ENCODE results near the gene TMEM74B. TPM values are rescaled to one million over a fixed set of nuclear protein-coding genes. Genes with fewer than 3 reads are reported as not detected.
A peak's percentile ranks its signal among the peaks of the same experiment; 100 is the strongest.

TMEM74B gene
- total RNA-seq, 2 experiments from 2014 or later, result not detected

DNA sequence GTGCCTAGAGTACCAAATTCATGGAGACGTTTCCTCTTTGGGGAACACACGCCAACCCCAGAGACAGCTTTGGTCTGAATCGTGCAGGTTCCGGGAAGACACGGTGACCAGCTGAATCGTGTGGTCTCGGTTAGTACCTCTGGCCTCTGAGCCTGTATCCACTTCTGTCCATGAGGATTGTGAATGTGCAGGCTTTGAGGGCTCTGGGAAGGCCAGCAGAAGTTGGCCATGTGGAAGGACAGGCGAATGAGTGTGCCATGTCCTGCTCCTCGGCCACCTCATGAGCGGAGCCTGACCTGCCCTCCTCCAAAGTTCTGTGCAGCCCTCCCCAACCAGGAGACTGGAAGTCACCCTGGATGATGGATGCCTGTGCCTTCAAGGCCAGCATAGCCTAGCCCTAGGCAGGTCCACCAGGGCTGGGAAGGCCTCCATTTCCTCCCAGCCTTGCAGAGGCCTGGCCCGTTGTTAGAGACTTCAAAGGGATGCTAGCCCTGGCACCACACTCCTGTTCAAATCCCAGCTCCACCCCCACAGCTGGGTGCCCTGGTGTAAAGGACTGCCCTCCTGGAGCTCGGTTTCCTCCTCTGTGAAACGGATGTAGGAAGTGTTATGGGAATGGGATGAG lies 1.7 kb upstream of the TMEM74B start:
- H3K79me2 ChIP-seq (ENCODE audit: insufficient read depth, low read depth, low read length), result no peaks in the 10 kb centered on the region
- H3K27ac ChIP-seq (ENCODE audit: low read depth, low read length, poor library complexity, severe bottlenecking), result no peak overlapping the region
- H3K9me2 ChIP-seq (ENCODE audit: insufficient read depth, low read length), result no peaks in the 10 kb centered on the region
- no peak overlapping the region for H2AFZ ChIP-seq (ENCODE audit: low read length)
- H3K4me1 ChIP-seq (ENCODE audit: insufficient read depth, low read length, poor library complexity, severe bottlenecking), result no peaks in the 10 kb centered on the region
- no TSS peak for BruUV-seq (replicated peaks)
- no peak overlapping the region for H3K4me3 ChIP-seq (ENCODE audit: low read depth, low read length, poor library complexity, severe bottlenecking)
- no peak overlapping the region for H3K4me2 ChIP-seq (ENCODE audit: low read length)
- H3K36me3 ChIP-seq (ENCODE audit: insufficient read depth, low read length), result no peaks in the 10 kb centered on the region
- DNase-seq (ENCODE audit: low spot score), result no peak
- H4K20me1 ChIP-seq (ENCODE audit: insufficient read depth, low read length), result no peaks in the 10 kb centered on the region
- intact Hi-C loops (cut with micrococcal nuclease; ENCODE audit: unreplicated experiment), result no loop called here
- ChIA-PET POLR2A (no interaction called here), CTCF (ENCODE audit: unreplicated experiment) (no interaction called here)
- H3K9me3 ChIP-seq (ENCODE audit: low read length), result no peaks in the 10 kb centered on the region
- TF ChIP-seq, protein P1, sequence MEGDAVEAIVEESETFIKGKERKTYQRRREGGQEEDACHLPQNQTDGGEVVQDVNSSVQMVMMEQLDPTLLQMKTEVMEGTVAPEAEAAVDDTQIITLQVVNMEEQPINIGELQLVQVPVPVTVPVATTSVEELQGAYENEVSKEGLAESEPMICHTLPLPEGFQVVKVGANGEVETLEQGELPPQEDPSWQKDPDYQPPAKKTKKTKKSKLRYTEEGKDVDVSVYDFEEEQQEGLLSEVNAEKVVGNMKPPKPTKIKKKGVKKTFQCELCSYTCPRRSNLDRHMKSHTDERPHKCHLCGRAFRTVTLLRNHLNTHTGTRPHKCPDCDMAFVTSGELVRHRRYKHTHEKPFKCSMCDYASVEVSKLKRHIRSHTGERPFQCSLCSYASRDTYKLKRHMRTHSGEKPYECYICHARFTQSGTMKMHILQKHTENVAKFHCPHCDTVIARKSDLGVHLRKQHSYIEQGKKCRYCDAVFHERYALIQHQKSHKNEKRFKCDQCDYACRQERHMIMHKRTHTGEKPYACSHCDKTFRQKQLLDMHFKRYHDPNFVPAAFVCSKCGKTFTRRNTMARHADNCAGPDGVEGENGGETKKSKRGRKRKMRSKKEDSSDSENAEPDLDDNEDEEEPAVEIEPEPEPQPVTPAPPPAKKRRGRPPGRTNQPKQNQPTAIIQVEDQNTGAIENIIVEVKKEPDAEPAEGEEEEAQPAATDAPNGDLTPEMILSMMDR (conservative IDR thresholded peaks at IDR 0.05; ENCODE audit: low read length), result no peak

DNA sequence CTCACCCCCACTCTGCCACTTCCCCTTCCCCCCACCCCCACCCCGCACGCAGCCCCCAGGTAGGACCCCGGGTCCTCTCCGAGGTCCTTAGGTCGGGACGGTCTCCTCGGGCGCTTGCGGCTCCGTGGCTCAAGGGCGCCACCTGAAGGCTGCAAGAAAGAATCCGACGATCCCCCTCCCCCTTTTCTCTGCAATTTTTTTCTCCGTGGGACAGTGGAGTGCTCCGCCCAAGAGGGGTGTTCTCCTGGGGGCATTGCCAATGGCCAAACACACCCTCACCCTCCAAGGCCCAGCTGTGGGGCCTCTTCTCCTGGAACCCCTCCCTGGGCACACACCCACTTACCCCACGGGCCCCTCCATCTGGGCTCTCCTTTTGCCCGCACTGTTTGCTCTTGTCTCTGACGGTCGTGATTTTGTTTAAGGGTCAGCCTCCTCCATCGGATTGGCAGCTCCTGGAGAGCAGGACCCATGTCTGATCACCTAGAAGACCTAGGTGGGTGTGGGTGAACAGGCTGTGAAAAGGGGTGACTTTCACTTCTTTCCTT lies 1.1 kb upstream of the TMEM74B start:
- CTCF ChIA-PET (ENCODE audit: unreplicated experiment), result no interaction called here
- DNase-seq (ENCODE audit: low spot score), result peak; percentile 45
- no TSS peak for BruUV-seq (replicated peaks)
- no peak overlapping the region; the same call in 1 of the 2 replicates for H3K4me2 ChIP-seq (ENCODE audit: low read length)
- H3K36me3 ChIP-seq (ENCODE audit: insufficient read depth, low read length), result no peaks in the 10 kb centered on the region
- H3K27ac ChIP-seq (ENCODE audit: low read depth, low read length, poor library complexity, severe bottlenecking), result no peak overlapping the region
- no peaks in the 10 kb centered on the region for H3K4me1 ChIP-seq (ENCODE audit: insufficient read depth, low read length, poor library complexity, severe bottlenecking)
- POLR2A ChIA-PET, result no interaction called here
- H3K9me2 ChIP-seq (ENCODE audit: insufficient read depth, low read length), result no peaks in the 10 kb centered on the region
- no peaks in the 10 kb centered on the region for H4K20me1 ChIP-seq (ENCODE audit: insufficient read depth, low read length)
- no peak overlapping the region for H3K4me3 ChIP-seq (ENCODE audit: low read depth, low read length, poor library complexity, severe bottlenecking)
- H2AFZ ChIP-seq (ENCODE audit: low read length), result no peak overlapping the region
- H3K9me3 ChIP-seq (ENCODE audit: low read length), result no peaks in the 10 kb centered on the region
- intact Hi-C loops (cut with micrococcal nuclease; ENCODE audit: unreplicated experiment), result no loop called here
- H3K79me2 ChIP-seq (ENCODE audit: insufficient read depth, low read depth, low read length), result no peaks in the 10 kb centered on the region
- TF ChIP-seq EZH2phosphoT487 (IDR thresholded peaks at IDR 0.05; ENCODE audit: borderline replicate concordance, low read depth, low read length), result no peak
- TF ChIP-seq, protein P1 (conservative IDR thresholded peaks at IDR 0.05; ENCODE audit: low read length), result peak; percentile 66

DNA sequence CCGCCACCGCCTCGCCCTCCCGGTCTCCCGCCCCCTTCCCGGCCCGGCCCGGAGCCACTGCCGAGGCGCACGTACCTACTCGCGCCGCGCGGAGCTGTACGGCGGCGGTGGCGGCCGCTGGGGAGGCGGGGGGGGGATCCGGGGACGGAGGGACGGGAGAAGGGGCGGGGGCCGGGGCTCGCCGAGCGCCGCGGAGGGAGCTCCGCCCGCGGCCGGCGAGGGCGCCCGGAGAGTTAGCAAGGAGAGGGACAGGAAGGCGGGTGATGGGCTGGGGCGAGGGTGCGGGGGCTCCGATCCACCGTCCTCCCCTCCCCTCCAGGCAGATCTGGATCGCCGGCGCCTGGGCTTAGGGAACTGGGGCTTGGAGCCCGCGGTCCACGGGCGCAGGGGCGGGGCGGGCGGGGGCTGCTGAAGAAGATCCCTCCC lies 548 bp upstream of the TMEM74B start:
- TF ChIP-seq, protein P1 (conservative IDR thresholded peaks at IDR 0.05; ENCODE audit: low read length), result no peak
- TF ChIP-seq EZH2phosphoT487 (IDR thresholded peaks at IDR 0.05; ENCODE audit: borderline replicate concordance, low read depth, low read length), result no peak
- CTCF ChIA-PET (ENCODE audit: unreplicated experiment), result no interaction called here
- no peak for DNase-seq (ENCODE audit: low spot score)
- H3K4me3 ChIP-seq (ENCODE audit: low read depth, low read length, poor library complexity, severe bottlenecking), result no peak overlapping the region
- H3K36me3 ChIP-seq (ENCODE audit: insufficient read depth, low read length), result no peaks in the 10 kb centered on the region
- no peak overlapping the region for H3K4me2 ChIP-seq (ENCODE audit: low read length)
- POLR2A ChIA-PET, result no interaction called here
- no peak overlapping the region for H3K27ac ChIP-seq (ENCODE audit: low read depth, low read length, poor library complexity, severe bottlenecking)
- no TSS peak for BruUV-seq (replicated peaks)
- H3K79me2 ChIP-seq (ENCODE audit: insufficient read depth, low read depth, low read length), result no peaks in the 10 kb centered on the region
- H3K9me3 ChIP-seq (ENCODE audit: low read length), result no peaks in the 10 kb centered on the region
- H3K9me2 ChIP-seq (ENCODE audit: insufficient read depth, low read length), result no peaks in the 10 kb centered on the region
- no peak overlapping the region for H2AFZ ChIP-seq (ENCODE audit: low read length)
- H4K20me1 ChIP-seq (ENCODE audit: insufficient read depth, low read length), result no peaks in the 10 kb centered on the region
- intact Hi-C loops (cut with micrococcal nuclease; ENCODE audit: unreplicated experiment), result no loop called here
- H3K4me1 ChIP-seq (ENCODE audit: insufficient read depth, low read length, poor library complexity, severe bottlenecking), result no peaks in the 10 kb centered on the region

All from OCI-LY7 (cell line).